KMS-11 (cell line): Measurements from ENCODE around the gene KRTAP10-1.
"Not testable (repeated sequence)": the region's sequence is repeated elsewhere in the genome, so short reads cannot be mapped to it uniquely, and the experiment has no call there.

Experiments used
- H2AFZ ChIP-seq: fragments of 200-600 bp; sonication (generic); 2 replicates; pipeline ENCODE4 v1.6.1; 2016; ENCODE audit warnings: antibody characterized with exemption, mixed run types, low read depth
- H3K27ac ChIP-seq: fragments of 200-600 bp; sonication (generic); 2 replicates; pipeline ENCODE4 v1.6.1; 2016; ENCODE audit warnings: mild to moderate bottlenecking, mixed run types
- H3K27me3 ChIP-seq: fragments of 200-600 bp; sonication (generic); 2 replicates; pipeline ENCODE4 v1.6.1; 2017; ENCODE audit warnings: mild to moderate bottlenecking, low read depth, mixed run types, moderate library complexity; ENCODE audit not compliant: insufficient read depth
- H3K36me3 ChIP-seq: fragments of 200-600 bp; sonication (generic); 2 replicates; pipeline ENCODE4 v1.6.1; 2017; ENCODE audit warnings: mild to moderate bottlenecking, mixed run types; ENCODE audit not compliant: insufficient read depth
- H3K4me1 ChIP-seq: fragments of 200-600 bp; sonication (generic); 2 replicates; pipeline ENCODE4 v1.6.1; 2016; ENCODE audit warnings: mild to moderate bottlenecking, low read depth, mixed run types; ENCODE audit not compliant: poor library complexity, severe bottlenecking
- H3K4me2 ChIP-seq: fragments of 200-600 bp; sonication (generic); 2 replicates; pipeline ENCODE4 v1.7.0; 2016; ENCODE audit warnings: mild to moderate bottlenecking, mixed run types
- H3K4me3 ChIP-seq: fragments of 200-600 bp; sonication (generic); IDR thresholded peaks from 2 replicates; pipeline ENCODE4 v1.6.1; 2017; ENCODE audit warnings: low read depth, low read length, mixed read lengths; ENCODE audit not compliant: insufficient read depth
- H3K79me2 ChIP-seq: fragments of 200-600 bp; sonication (generic); 2 replicates; pipeline ENCODE4 v1.6.1; 2016; ENCODE audit warnings: low read depth, mixed run types; ENCODE audit not compliant: insufficient read depth
- H3K9ac ChIP-seq: fragments of 200-600 bp; sonication (generic); 2 replicates; pipeline ENCODE4 v1.6.1; 2016; ENCODE audit warnings: mild to moderate bottlenecking, mixed run types
- H4K20me1 ChIP-seq: fragments of 200-600 bp; sonication (generic); 2 replicates; pipeline ENCODE4 v1.6.1; 2016; ENCODE audit warnings: mild to moderate bottlenecking, mixed run types; ENCODE audit not compliant: insufficient read depth
- TF ChIP-seq, protein P1 (sequence below): fragments of 200-600 bp; sonication (generic); conservative IDR thresholded peaks from 2 replicates; pipeline ENCODE4 v1.6.1; 2017; ENCODE audit warnings: low read depth, mild to moderate bottlenecking, antibody characterized with exemption, low read length, moderate library complexity, mixed read lengths

The KRTAP10-1 gene

GRCh38 chr21:44506279-44507255, 33.4 kb downstream of the KRTAP10-1 start:
- H3K27ac ChIP-seq: no peak overlapping the region
- no peak overlapping the region for H3K9ac ChIP-seq
- no peaks in the 10 kb centered on the region for H3K79me2 ChIP-seq
- TF ChIP-seq, protein P1, sequence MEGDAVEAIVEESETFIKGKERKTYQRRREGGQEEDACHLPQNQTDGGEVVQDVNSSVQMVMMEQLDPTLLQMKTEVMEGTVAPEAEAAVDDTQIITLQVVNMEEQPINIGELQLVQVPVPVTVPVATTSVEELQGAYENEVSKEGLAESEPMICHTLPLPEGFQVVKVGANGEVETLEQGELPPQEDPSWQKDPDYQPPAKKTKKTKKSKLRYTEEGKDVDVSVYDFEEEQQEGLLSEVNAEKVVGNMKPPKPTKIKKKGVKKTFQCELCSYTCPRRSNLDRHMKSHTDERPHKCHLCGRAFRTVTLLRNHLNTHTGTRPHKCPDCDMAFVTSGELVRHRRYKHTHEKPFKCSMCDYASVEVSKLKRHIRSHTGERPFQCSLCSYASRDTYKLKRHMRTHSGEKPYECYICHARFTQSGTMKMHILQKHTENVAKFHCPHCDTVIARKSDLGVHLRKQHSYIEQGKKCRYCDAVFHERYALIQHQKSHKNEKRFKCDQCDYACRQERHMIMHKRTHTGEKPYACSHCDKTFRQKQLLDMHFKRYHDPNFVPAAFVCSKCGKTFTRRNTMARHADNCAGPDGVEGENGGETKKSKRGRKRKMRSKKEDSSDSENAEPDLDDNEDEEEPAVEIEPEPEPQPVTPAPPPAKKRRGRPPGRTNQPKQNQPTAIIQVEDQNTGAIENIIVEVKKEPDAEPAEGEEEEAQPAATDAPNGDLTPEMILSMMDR: no peak
- H3K27me3 ChIP-seq: peaks cover 75% of the 10 kb centered on the region
- H3K4me2 ChIP-seq: no peak overlapping the region
- H2AFZ ChIP-seq: no peak overlapping the region
- H3K4me3 ChIP-seq: no peak overlapping the region
- no peaks in the 10 kb centered on the region for H4K20me1 ChIP-seq
- no peaks in the 10 kb centered on the region for H3K4me1 ChIP-seq
- H3K36me3 ChIP-seq: no peaks in the 10 kb centered on the region

- TF ChIP-seq, protein P1: no peak
- Histone ChIP-seq H3K4me1 (no peaks in the 10 kb centered on the region), H3K4me2 (no peak overlapping the region), H4K20me1 (no peaks in the 10 kb centered on the region), H3K27ac (no peak overlapping the region), H3K79me2 (no peaks in the 10 kb centered on the region), H3K27me3 (peaks cover 83% of the 10 kb centered on the region), H3K36me3 (no peaks in the 10 kb centered on the region), H3K9ac (no peak overlapping the region), H3K4me3 (no peak overlapping the region), H2AFZ (no peak overlapping the region)
Measured at GRCh38 chr21:44505673-44506278, 34.2 kb downstream of the KRTAP10-1 start.

DNA sequence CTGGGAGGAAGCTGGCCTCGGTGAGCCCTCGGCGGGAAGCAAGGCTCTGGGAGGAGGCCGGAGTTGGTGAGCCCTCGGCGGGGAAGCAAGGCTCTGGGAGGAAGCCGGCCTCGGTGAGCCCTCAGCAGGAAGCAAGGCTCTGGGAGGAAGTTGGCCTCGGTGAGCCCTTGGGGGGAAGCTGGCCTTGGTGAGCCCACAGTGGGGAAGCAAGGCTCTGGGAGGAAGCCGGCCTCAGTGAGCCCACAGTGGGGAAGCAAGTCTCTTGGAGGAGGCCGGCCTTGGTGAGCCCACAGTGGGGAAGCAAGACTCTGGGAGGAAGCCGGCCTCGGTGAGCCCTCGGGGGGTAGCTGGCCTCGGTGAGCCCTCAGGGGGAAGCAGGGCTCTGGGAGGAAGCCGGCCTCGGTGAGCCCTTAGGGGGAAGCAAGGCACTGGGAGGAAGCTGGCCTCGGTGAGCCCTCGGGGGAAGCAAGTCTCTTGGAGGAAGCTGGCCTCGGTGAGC, 36.0 kb downstream of the KRTAP10-1 start:
- Histone ChIP-seq H3K27me3 (peaks cover 95% of the 10 kb centered on the region), H4K20me1 (no peaks in the 10 kb centered on the region), H3K4me3 (no peak overlapping the region), H3K27ac (no peak overlapping the region), H3K4me1 (no peaks in the 10 kb centered on the region), H2AFZ (no peak overlapping the region), H3K36me3 (no peaks in the 10 kb centered on the region), H3K9ac (no peak overlapping the region), H3K4me2 (no peak overlapping the region), H3K79me2 (no peaks in the 10 kb centered on the region)
- TF ChIP-seq, protein P1: no peak

DNA sequence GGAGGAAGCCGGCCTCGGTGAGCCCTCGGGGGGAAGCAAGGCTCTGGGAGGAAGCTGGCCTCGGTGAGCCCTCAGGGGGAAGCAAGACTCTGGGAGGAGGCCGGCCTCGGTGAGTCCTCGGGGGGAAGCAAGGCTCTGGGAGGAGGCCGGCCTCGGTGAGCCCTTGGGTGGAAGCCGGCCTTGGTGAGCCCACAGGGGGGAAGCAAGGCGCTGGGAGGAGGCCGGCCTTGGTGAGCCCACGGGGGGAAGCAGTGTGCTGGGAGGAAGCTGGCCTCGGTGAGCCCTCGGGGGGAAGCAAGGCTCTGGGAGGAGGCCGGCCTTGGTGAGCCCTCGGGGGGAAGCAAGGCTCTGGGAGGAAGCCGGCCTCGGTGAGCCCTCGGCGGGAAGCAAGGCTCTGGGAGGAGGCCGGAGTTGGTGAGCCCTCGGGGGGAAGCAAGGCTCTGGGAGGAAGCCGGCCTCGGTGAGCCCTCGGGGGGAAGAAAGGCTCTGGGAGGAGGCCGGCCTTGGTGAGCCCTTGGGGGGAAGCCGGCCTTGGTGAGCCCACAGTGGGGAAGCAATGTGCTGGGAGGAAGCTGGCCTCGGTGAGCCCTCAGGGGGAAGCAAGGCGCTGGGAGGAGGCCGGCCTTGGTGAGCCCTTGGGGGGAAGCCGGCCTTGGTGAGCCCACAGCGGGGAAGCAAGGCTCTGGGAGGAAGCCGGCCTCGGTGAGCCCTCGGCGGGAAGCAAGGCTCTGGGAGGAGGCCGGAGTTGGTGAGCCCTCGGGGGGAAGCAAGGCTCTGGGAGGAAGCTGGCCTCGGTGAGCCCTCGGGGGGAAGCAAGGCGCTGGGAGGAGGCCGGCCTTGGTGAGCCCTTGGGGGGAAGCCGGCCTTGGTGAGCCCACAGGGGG, 36.7 kb downstream of the KRTAP10-1 start:
- H3K9ac ChIP-seq, H3K4me3 ChIP-seq: not testable (repeated sequence)

More for the DNA sequence above, 36.7 kb downstream of the KRTAP10-1 start:
- not testable (repeated sequence) for H3K4me1 ChIP-seq, H4K20me1 ChIP-seq, H2AFZ ChIP-seq, H3K4me2 ChIP-seq, H3K27ac ChIP-seq, H3K79me2 ChIP-seq, H3K36me3 ChIP-seq
- H3K27me3 ChIP-seq: peaks cover 95% of the 10 kb centered on the region
